Nephron progenitor cell (in vitro differentiated cells): ENCODE results near the gene PDE4D.

ENCODE experiments used
- DNase-seq: peaks from one replicate; pipeline ENCODE4 v3.0.0; 2021
- H3K27ac Mint-ChIP-seq: 2 replicates; pipeline ENCODE4 v1.8.0; 2021; ENCODE audit warnings: mild to moderate bottlenecking, moderate library complexity, mixed read lengths
- H3K27me3 Mint-ChIP-seq: 2 replicates; pipeline ENCODE4 v1.8.0; 2021; ENCODE audit warnings: mild to moderate bottlenecking, low read depth, mixed read lengths; ENCODE audit not compliant: poor library complexity
- H3K36me3 Mint-ChIP-seq: 2 replicates; pipeline ENCODE4 v1.8.0; 2021; ENCODE audit warnings: low read depth, mixed read lengths
- H3K4me1 Mint-ChIP-seq: 2 replicates; pipeline ENCODE4 v1.8.0; 2021; ENCODE audit warnings: mixed read lengths
- H3K4me3 Mint-ChIP-seq: 2 replicates; pipeline ENCODE4 v1.8.0; 2021; ENCODE audit warnings: mild to moderate bottlenecking, moderate library complexity, mixed read lengths
- H3K9me3 Mint-ChIP-seq: 2 replicates; pipeline ENCODE4 v1.8.0; 2021; ENCODE audit warnings: mild to moderate bottlenecking, moderate library complexity, mixed read lengths
- CTCF ChIP-seq: fragments of 200-600 bp; sonication (generic); IDR thresholded peaks from 2 replicates; pipeline ENCODE4 v1.5.0; 2021; ENCODE audit warnings: antibody characterized with exemption

PDE4D gene

DNA sequence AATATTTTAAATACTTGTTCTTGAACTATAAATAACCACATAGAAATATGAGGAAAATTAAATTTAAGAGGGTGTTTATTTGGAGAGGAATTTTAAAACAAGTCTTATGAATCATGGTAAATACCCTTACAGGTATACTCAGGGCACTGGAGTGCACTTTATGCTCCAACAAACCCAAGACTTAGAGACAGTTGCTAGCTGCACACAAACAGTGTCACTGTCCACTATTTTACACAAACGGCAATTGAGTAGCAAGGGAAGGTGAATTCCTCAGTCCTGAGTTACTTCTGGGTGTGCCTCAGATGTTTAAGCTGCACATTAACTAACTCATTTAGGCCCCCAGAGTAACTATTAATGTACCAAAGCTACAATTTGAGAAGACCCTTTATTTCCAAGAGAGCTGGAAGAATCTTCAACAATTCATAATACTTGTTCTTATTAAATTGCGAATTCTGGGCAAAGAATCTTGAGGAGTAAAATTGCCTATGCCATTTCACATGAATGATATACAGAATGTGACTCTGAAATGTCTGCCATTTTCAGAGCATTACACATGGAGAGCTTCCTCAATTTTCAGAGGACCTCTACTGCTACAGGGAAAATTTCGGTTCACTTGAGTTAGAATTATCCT is 371.2 kb downstream of the PDE4D start:
- H3K9me3 Mint-ChIP-seq = peaks cover 3% of the 10 kb centered on the region
- no peak for TF ChIP-seq CTCF
- H3K36me3 Mint-ChIP-seq = no peaks in the 10 kb centered on the region
- DNase-seq = no peak
- H3K27ac Mint-ChIP-seq = no peak overlapping the region
- H3K4me3 Mint-ChIP-seq = no peak overlapping the region
- H3K27me3 Mint-ChIP-seq = peaks cover 3% of the 10 kb centered on the region
- H3K4me1 Mint-ChIP-seq = no peaks in the 10 kb centered on the region

DNA sequence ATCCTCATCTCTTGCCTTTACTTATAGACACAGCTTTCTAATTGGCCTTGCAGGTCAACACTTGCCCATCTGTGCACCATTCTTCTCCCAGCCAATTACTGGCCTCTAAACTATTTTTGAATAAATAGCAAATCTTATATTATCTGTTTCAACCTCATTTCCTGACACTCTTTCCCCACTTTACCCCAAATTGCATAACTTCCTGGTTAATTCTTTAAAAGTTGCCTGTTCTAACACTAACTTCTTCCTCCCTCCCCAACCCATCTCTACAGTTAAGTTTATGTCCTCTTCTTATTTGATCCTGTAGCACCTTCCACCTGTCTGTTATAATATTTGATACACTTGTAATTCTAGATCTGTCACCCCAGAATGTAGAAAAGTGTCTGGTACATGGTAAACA is 372.1 kb downstream of the PDE4D start:
- H3K4me3 Mint-ChIP-seq = no peak overlapping the region

GRCh38 chr5:59519338-59519737 is 374.2 kb downstream of the PDE4D start:
- Mint-ChIP-seq H3K4me3 (no peak overlapping the region), H3K27ac (no peak overlapping the region), H3K4me1 (no peaks in the 10 kb centered on the region), H3K9me3 (peaks cover 3% of the 10 kb centered on the region), H3K27me3 (peaks cover 3% of the 10 kb centered on the region), H3K36me3 (no peaks in the 10 kb centered on the region)
- no peak for DNase-seq
- TF ChIP-seq CTCF = no peak

More for the DNA sequence above, 372.1 kb downstream of the PDE4D start:
- Mint-ChIP-seq H3K27ac (no peak overlapping the region), H3K27me3 (peaks cover 3% of the 10 kb centered on the region), H3K9me3 (peaks cover 3% of the 10 kb centered on the region), H3K4me1 (no peaks in the 10 kb centered on the region), H3K36me3 (no peaks in the 10 kb centered on the region)
- no peak for DNase-seq
- TF ChIP-seq CTCF = no peak

DNA sequence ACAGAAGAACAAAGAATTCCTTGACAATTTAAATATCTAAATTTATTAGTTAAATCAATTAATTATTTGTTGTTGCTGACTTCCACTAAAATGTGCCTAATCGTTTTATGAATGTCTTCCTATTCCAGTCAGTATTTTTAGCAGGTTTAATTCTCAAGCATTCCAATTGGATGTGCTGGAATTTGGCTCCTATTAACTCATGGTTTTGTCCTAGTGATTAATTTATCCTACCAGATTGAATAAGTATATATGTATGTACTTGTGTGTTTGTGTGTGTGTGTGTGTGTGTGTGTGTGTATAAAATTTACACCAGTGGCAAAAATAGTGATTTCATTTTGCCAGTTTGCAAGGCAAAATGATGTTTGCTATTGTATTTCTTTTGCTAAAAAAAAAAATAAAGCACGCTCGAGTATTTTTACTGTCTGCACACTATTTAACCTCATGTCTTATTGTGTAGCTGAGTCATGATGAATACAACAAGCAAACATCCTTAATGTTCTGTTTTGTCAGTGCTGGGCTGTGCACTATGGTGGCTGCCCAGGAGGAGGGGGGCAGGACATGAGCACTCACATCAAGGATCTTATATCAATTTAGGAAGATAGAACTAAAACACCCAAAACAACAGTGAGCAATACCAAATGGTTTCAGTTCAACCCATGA is 375.5 kb downstream of the PDE4D start:
- no peak for DNase-seq
- no peak overlapping the region for H3K27ac Mint-ChIP-seq
- H3K36me3 Mint-ChIP-seq = no peaks in the 10 kb centered on the region

GRCh38 chr5:59516161-59516560 is 377.4 kb downstream of the PDE4D start:
- no peaks in the 10 kb centered on the region for H3K4me1 Mint-ChIP-seq
- no peak for DNase-seq
- no peak for TF ChIP-seq CTCF
- no peaks in the 10 kb centered on the region for H3K27me3 Mint-ChIP-seq
- no peaks in the 10 kb centered on the region for H3K9me3 Mint-ChIP-seq
- H3K27ac Mint-ChIP-seq = no peak overlapping the region
- H3K36me3 Mint-ChIP-seq = no peaks in the 10 kb centered on the region
- no peak overlapping the region for H3K4me3 Mint-ChIP-seq

More for the DNA sequence above, 375.5 kb downstream of the PDE4D start:
- no peaks in the 10 kb centered on the region for H3K27me3 Mint-ChIP-seq
- H3K4me3 Mint-ChIP-seq = no peak overlapping the region
- H3K9me3 Mint-ChIP-seq = no peaks in the 10 kb centered on the region
- H3K4me1 Mint-ChIP-seq = no peaks in the 10 kb centered on the region
- TF ChIP-seq CTCF = no peak
